DMS 273 (cell line): ENCODE results near the gene PDLIM3.
A peak's percentile ranks its signal among the peaks of the same experiment; 100 is the strongest.
"Not testable (repeated sequence)": the region's sequence is repeated elsewhere in the genome, so short reads cannot be mapped to it uniquely, and the experiment has no call there.

Experiments
- DNase-seq: peaks from one replicate; lab custom pipeline; 2025; ENCODE audit not compliant: unreplicated experiment; lab: John Stamatoyannopoulos, UW

The PDLIM3 gene

DNA sequence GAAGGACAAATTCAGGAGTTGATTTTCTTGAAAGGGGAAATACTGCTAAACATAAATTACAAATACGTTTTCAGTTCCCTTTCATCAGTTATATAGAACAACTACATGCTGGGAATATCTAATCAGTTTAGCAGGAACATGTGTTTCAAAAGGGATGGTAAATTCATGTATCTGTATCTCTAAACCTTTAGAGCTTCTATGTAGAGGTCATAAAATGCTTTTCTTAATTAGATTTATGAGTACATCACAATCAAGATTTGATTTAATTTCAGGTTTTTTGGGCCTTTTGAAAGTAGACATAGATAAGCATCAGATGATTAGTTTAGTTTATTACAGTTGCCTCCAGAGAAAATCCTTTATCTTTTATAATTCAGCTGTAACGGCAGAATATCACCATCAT, 12.9 kb downstream of the PDLIM3 start:
- DNase-seq: no peak

GRCh38 chr4:185520119-185520518, 15.2 kb downstream of the PDLIM3 start:
- no peak for DNase-seq

GRCh38 chr4:185518494-185518893, 16.8 kb downstream of the PDLIM3 start:
- DNase-seq: no peak

GRCh38 chr4:185518069-185518468, 17.2 kb downstream of the PDLIM3 start:
- DNase-seq: no peak

DNA sequence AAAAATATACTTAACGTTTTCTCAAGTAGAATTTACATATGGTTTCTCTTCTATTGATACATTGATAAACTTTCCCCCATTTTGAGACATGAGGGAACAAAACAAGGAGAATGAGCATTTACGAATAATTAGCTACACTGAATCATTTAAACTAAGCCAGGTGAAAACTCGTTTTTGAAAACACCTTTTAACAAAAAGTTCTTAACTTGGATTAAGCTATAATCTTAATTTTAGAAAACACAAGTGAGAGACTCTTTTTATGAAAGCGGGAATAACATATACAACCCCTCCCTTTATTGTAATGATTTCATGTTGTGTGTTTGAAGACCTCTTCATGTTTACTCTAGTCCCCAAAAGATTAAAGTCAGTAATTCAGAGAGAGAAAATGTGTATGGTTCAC, 20.1 kb downstream of the PDLIM3 start:
- DNase-seq: no peak

DNA sequence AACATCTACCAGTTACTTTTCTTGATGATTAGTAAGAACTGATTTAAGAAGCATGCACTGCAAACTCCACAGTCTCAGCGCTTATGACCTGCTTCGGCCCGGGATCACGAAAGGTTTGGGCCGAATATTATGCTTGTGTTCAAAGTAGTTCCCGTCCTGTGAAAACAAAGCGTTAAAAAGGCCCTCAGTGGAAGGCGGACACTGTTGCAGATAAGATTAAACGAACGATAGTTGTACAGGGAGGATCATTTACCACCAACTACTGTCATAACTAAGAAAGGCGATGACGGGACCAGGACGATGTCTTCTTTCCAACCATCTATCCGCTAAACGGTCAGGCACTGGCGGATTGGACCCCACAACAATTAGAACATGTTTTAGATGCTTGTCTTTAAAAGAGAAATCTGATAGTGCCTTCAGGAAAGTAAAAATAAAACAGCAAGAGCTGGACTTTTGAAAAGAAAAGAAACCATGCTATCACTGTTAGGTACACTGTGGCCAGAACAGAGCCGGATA, 21.1 kb downstream of the PDLIM3 start:
- no peak for DNase-seq

DNA sequence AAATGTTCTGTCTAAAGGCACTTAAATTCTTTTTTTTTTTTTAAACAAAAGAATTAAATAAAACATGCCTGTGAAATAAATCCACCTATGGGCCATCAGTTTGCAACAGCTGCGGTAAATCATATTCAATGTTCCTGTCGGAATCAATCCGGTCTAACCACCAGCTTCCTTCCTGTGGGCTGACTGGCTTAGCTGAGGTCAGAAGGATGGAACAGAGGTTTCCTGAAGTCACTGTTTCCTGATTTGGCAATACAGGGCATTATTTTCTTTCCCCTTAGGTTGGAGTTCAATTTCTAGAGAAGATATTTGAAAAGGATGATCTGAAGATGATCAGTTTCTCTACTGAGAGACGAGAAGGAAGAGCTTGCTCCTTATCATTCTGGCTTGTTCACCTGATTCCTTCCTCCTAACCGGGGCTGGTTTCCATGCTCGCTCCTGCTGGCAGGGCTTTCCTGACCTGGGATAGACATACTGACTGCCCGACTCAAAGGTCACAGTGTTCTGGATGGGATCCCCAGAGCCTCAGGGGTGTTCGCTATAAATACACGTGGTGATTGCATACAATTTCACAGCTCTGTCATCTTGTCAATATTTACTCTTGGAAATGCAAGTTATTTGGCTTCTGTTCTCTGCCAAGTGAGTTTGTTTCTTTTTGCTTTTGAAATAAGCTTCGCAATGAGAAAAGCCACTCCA, 21.7 kb downstream of the PDLIM3 start:
- no peak for DNase-seq

GRCh38 chr4:185512516-185512915, 22.8 kb downstream of the PDLIM3 start:
- DNase-seq: no peak

- DNase-seq: not testable (repeated sequence)
Observed at GRCh38 chr4:185511243-185511642, 24.1 kb downstream of the PDLIM3 start.

DNA sequence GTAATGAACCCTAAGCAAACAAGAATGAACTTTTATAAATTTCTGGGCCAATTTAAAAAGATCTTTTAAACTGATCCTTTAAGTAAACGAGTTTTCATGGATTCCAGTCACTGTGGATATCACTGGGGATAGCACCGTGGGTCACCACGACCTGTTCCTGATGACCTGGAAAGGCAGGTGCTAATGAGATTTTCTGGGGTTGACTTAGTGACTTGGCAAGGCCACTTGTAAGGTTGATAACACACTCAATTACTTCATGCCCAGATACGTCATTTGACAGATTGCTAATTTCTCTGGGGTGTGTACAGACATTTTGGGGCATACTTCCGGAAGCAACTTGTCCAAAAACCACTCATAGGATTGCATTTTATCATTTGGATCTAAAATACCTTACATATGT, 24.5 kb downstream of the PDLIM3 start:
- no peak for DNase-seq

GRCh38 chr4:185508181-185508580, 27.1 kb downstream of the PDLIM3 start:
- DNase-seq: peak; percentile 2

GRCh38 chr4:185506422-185506821, 28.9 kb downstream of the PDLIM3 start:
- DNase-seq: no peak

DNA sequence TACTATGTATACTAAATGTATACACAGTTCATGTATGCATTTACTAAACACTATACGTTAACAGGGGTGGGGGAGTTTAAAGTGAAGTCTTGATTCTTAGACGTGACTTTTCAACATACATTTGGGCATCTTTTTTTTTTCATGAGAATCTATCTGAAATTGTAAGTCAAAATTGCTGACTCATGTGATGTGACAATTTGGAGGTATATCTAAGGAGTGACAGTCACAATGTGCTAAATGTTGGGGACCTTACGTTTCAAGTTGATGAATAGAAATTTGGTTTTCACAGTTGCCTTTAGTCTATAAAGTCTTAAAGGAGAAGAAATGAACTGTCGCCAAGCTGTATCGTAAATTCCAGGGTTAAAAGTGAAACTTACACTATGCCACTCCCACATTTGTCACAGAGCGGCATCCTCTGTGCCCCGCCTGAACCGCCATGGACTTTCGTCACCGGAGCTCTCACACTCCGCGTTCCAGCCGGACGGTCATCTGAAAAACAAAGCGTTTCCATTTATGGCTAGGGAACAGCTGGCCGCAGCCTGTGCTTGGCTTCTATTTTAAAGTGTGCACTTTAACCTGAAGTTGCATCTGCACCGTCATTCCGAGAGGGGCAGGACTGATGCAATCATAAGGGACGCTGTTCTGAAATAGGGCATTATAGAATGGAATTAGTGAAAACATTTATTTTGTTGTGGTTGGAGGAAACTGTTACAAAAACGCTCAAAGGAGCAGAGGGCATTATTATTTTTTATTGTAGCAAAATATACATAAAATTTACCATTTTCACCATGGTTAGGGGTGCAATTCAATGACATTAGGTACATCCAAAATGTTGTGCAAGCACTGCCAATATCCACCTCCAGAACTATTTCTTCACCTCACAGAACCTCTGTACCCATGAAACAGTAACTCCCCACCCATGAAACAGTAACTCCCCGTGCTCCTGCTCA, 30.9 kb downstream of the PDLIM3 start:
- DNase-seq: no peak

GRCh38 chr4:185502386-185502785, 32.9 kb downstream of the PDLIM3 start:
- DNase-seq: no peak

- DNase-seq: no peak
Observed at GRCh38 chr4:185500576-185500975, 34.7 kb downstream of the PDLIM3 start.

- no peak for DNase-seq
Observed at GRCh38 chr4:185500035-185500434, 35.3 kb downstream of the PDLIM3 start.

DNA sequence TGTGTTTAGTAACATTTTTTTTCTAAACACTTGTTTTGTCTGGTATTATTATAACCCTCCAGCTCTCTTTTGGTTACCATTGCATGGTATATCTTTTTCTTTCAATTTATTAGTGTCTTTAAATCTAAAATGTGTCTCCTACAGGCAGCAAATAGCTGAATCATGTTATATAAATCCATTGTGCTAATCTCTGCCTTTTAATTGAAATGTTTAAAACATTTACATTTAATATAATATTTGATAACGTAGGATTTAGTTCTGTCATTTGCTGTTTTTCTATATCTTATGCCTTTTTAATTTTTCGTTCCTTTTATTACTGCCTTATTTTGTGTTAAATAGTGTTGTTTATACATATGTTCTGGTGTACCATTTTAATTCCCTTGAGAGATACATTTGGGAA, 46.7 kb downstream of the PDLIM3 start:
- DNase-seq: no peak

DNA sequence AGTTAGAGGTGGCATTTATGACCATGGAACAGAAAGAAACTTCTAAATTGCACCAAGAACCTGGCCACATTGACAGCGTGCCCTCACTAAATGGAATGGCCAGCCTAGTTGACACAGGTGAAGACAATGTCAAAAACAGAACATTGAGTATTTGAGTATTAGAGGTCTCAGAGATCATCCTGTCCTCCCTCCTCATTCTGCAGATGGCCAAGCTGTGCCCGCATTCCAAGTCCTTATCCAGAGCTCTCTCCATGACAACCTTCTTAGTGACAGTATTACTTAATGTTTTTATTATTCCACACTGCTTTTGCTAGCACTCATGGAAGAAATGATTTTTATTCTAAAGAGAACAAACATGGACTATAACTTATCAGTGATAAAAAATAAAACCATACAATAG, 53.9 kb downstream of the PDLIM3 start:
- no peak for DNase-seq

- DNase-seq: no peak
Observed at GRCh38 chr4:185480016-185480732, 55.1 kb downstream of the PDLIM3 start.

GRCh38 chr4:185479507-185479971, 55.8 kb downstream of the PDLIM3 start:
- DNase-seq: no peak

DNA sequence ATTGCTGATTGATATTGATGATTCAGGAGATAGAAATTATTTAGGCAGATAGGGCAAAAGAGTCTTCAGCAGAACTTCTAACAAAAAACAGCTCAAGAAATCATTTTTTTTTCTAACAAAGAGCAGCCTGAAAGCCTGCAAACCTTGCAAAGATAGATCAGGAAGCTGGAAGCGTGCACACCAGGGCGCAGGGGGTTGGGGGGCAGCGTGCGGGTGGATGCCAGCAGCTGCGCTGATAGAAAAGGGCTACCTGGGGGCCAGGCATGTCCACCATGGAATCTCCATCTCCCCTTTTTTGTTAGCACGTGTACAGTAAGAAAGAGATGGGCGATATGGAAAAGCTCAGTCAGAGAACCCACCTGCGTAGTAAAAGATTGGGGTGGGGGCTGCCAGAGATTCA, 62.1 kb downstream of the PDLIM3 start:
- no peak for DNase-seq
